ENCODE measurements around the gene RHD.
"Not testable (repeated sequence)": the region's sequence is repeated elsewhere in the genome, so short reads cannot be mapped to it uniquely, and the experiment has no call there.

RHD gene

DNA sequence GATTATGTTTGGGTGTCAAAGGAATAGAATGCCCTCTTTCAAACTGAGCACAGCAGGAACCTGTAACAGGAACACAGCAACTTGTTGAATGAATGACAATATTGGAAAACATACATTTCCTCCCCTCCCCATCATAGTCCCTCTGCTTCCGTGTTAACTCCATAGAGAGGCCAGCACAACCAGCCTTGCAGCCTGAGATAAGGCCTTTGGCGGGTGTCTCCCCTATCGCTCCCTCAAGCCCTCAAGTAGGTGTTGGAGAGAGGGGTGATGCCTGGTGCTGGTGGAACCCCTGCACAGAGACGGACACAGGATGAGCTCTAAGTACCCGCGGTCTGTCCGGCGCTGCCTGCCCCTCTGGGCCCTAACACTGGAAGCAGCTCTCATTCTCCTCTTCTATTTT lies at the start of gene RHD:
Gene RHD, plus strand, starts transcription at position 272 of the 400 bp plus-strand sequence. Its CDS starts 39 bp downstream, at position 311.
- not testable (repeated sequence) for DNase-seq

DNA sequence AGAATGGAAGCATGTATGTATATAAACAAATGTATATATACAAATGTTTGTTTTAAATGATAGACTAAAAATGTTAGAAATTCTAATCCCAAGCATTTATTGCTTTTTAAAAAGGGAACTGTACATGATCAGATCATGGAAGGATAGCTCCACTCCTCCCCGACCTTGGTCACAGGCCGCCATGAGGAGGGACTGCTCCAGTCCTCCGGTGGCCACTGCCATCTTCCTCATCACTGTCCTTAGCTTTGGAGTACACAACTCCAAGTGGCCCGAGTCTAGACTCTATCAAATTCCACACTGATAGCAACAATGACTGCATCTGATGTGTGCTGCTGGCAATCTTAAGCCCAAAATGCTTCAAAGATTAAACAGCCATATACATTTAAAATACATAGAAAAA lies 49.7 kb upstream of the RHD start:
- DNase-seq = no peak

DNA sequence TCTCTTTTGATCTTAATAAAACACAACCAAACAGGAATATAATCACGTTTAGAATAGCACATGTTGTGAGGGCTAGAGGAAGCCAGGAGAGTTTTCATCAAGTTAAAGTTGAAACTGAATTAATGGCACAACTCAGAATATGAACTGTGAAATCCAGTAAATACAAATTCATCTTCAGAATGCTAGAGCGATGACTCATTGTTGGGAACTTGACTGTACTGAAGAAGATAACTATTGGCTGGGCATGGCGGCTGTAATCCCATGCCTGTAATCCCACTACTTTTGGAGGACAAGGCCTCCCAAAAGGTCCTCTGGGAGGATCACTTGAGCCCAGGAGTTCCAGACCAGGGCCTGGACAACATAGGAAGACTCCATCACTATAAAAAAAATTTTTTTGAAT lies 48.8 kb upstream of the RHD start:
- no peak for DNase-seq

DNA sequence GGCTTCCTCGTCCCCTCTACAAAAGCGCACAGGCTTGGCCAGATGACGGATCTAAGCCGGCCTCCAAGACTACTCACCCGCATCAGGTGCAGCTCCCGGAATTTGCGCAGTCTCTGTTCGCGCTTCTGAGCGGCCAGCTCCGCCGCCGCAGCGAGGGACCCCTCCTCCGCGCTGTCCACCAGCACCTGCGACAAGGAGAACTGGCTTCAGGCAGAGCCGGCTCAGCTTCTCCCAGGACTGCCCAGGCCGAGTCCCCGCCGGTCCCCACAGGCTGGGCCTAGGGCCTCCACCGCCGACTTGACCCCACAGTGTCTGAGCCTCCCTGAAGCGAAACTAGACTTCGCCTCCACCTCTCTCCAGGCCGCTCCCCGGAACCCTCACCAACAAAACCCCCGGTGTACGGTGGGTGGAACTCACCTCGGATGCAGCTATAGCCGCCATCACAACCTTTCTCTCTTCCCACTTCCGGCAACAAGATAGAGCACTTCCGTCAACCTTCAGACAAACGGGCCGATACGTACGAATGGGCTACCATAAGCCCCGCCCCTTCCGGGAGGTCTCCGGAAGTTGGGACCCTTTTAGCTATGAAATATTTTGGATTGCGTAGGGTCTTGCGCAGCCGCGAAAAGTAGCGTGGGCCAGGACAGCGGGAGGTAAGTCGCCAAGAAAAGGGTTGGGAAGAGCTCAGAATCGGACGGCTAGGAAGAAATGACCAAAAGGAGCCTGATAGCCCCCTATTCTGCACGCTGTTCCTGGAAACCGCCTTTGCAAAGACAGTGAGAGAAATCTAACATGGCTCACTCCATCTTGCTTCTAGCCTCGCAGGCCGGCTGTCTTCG lies 40.1 kb upstream of the RHD start, which contains the start of gene SYF2:
Gene SYF2, minus strand, starts transcription at position 476 of the 839 bp plus-strand sequence. Its CDS starts 35 bp downstream, at position 441.
- peak; percentile 94 for DNase-seq

DNA sequence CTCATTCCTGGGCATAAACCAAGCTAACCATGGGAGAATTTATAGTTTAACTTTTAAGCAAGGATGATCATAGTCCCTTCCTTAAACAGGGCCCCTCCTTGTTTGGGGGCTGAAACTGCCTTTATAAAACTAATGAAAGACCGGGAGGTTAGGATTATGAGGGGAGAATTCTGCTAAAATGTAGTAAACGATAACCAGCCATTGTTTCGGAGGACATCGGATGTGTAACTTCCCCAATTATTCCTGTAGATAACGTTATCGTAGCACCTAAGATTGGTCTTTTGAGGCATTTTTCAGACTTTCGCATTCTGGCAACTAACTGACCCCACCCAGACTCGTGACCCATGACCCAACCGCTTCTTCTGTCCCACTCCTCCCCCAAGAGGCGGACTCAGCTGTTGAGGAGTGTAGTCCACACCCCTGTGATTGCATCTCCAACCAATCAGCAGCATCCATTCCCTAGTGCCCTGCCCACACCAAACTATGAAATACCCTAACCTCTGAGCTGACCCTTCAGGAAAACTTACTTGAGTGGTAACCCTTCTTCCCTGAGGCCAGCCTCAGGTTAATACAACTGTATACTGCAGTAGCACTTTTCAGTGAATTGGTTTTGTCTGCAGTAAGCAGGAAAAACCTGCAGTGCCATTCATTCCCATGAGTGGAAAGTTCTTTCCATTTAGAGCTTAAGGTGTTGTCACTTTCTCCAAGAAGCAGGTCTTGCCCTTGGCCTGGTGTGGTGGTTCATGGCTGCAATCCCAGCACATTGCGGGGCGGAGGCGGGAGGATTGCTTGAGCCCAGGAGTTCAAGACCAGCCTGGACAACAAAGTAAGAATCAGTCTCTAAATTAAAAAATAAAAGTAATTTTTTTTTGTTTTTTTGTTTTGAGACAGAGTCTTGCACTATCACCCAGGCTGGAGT lies 39.2 kb upstream of the RHD start:
- DNase-seq = peak; percentile 45

DNA sequence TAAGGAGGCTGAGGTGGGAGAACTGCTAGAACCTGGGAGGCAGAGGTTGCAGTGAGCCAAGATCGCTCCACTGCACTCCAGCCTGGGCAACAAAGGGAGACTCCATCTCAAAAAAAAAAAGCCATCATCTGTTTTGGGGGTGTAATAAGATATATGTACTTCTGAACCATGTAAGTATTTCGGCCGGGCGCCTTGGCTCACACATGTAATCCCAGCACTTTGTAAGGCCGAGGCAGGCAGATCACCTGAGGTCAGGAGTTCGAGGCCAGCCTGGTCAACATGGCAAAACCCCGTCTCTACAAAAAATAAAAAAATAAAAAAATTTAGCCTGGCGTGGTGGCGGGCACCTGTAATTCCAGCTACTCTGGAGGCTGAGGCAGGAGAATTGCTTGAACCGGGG lies 36.9 kb upstream of the RHD start:
- DNase-seq = not testable (repeated sequence)

DNA sequence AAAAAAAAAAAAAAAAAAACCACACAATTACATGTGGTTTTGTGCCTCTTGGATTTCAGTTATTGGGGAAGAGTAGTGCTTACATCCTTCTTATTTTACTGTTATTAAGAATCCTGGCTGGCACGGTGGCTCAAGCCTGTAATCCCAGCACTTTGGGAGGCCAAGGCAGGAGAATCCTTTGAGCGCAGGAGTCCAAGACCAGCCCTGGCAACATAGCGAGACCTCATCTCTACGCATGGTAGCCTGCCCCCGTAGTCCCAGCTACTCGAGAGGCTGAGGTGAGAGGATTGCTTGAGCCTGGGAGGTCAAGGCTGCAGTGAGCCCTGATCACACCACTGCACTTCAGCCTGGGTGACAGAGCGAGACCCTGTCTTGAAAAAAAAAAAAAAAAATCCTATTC lies 36.0 kb upstream of the RHD start:
- not testable (repeated sequence) for DNase-seq

DNA sequence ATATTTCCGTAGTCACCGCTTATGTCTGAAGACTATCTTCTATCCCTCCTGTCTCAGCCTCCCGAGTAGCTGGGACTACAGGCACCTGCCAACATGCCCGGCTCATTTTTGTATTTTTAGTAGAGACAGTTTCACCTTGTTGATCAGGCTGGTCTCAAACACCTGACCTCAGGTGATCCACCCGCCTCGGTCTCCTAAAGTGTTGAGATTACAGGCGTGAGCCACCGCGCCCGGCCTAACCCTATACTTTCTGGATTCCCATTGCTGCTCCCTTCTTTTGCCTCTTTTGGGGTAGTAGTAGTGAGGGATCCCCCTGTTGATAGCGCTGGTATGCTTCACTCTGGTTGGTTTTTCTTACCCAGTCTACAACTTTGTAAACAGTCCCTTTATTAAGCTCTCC lies 34.3 kb upstream of the RHD start:
- no peak for DNase-seq

DNA sequence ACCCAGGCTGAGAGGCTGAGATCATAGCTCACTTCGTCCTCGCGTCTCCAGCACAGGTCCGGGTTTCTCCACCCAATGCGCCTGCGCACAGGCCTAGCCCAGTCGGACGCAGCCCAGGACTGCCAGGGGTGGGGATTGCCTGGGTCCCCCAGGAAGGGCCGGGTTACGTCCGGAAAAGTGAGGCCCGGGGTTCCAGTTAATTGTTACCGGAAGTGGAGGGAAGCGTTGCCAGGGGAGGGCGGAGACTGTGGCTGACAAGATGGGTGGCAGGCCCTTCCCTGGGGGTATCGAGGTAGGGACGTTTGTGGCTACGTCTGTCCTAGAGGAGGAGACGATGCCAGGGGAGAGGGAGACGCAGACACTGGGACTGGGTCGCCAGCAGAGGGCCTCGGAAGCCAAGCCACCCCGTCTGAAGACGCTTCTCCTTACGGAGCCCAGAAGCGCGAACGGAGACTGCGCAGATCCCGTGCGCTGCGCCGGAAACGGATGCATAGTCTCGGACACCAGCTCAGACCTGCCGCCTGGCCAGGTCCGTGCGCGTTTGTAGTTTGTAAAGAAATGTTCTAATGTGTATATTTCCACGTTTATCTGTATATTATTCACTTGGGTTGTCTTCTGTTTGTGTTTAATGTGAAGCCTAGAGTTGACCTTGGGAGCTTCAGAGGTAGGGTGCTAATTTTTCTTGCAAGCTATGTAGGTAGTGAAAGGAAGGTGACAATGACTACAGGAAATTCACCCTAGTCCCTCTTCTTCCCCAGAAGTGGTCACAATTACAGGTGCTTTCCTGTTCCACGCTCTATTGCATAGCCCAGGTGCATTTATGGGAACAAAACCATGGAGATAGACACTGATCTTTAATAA lies 32.4 kb upstream of the RHD start:
- DNase-seq = peak; percentile 78

DNA sequence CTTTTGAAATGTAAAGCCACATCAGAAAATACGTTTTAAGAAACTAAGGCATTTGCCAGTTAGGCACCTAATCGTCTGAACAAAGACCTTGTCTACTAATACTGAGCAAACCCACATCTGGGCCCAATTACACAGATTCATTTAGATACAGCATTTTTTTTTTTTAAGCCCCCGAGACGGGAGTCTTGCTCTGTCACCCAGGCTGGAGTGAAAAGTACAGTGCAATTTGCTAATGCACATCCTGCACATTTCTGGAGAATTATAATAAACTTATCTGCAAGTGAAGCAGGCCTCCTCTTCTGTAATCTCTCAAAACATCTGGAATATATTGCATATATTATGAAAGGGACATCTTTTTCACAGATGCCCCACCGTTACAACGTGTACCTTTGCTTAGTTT lies 28.4 kb upstream of the RHD start:
- no peak for DNase-seq

DNA sequence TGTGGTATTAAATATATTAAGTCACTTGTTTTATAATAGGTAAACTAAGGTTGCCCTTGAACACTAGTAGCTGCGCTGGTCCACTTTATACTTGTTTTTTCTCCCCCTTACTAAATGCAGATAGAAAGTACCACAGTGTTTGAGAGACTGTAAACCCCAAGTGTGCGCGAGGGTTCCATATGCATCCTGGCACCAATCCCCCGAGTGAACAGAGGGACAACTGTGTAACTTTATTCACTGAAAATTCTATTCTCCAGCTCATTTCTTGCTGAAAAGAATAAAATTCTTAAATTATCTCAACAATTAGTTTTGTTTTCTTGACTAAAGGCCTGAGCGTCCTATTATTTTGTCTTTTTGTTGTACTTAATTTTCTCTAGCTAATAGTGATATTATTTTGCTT lies 26.9 kb upstream of the RHD start:
- no peak for DNase-seq

DNA sequence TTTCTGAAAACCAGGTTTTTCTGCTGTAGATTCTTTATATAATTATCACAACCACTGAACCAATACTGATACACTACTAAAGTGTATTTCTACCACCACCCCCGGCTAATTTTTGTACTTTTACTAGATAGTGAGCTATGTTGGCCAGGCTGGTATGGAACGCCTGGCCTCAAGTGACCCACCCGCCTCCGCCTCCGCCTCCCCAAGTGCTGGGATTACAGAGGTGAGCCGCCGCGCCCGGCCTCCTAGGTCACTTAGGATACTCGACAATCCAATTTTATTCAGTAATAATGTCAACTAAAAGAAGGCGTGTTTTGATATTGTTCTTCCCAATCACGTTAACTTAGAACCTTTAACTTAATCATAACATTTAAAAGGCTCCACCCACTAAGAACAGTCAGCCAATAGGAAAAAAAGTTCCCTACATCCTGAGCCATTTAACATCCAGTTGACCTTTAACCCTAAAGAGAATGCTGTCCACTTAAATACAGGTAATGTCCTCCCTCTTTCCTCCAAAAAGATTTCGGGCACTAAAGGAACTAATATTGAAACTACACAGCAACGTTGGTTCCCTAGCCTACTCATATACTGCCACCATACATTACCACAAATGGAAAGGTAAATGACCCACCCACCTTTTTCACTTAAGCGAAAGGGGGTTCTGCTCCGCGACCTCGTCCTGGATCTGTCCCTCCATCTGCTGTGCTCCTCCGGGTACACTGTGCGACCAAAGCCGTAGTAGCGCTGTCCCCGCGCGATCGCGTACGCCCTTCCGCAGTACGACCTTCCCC lies 26.3 kb upstream of the RHD start:
- no peak for DNase-seq

DNA sequence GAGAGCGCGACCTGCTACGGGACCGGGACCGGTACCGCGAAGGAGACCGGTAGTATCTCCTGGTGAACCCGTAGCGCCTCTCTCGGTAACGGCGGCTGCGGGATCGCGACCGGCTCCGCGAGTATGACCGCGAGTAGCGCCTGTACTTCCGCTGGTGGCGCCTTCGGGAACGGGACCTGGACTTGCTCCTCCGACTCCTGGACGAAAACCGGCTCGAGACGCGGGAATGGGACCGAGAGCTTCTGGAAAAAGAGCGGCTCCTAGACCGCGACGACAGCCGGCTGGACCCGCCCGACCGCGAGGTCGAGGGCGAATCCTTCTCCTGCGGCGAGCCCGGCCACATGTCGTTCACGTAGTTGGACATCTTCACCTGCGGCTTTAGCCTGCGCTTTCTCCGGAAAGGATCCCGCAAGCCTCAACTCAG lies 25.7 kb upstream of the RHD start:
- DNase-seq = peak; percentile 32

DNA sequence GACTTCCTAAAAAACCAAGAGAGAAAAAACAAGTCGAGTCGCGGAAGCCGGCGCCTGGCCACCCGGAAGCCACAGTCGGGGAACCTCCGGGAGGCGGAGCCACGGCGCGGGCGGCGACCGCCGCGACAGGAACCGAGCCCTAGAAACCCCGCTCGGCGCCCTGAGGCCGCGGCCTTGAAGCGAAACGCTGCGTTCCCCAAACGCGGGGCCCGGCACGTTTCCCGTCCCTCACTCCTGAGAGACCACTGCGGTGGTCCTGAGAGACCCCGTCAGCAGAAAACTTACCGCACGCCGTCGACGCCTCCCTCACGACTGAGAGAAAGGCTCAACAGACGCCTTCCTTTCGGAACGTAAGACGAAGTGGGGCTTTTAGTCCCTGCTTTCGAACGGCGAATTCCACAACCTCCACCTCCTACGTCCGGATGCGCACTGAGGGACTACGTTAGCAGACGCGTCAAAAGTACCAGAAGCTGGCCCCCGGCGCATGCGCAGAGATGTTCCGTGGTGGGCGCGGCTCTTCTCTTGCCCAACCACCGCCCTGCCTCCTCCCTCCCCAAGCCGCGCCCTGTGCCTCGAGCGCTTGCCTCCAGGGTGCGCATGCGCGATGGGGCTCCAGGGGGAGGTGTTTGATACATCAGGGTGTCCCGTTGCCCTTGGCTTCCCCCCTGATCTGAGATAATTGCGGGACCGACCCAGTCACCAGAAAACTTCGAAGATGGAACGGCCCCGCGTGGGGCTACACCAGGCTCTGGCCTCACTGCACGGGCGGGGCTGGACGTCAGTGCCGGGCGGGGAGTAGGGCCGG lies 25.1 kb upstream of the RHD start, which contains the start of gene RSRP1:
Gene RSRP1, minus strand, starts transcription at position 431 of the 805 bp plus-strand sequence. CDS start 491 bp downstream, outside the sequence.
- peak; percentile 100 for DNase-seq

DNA sequence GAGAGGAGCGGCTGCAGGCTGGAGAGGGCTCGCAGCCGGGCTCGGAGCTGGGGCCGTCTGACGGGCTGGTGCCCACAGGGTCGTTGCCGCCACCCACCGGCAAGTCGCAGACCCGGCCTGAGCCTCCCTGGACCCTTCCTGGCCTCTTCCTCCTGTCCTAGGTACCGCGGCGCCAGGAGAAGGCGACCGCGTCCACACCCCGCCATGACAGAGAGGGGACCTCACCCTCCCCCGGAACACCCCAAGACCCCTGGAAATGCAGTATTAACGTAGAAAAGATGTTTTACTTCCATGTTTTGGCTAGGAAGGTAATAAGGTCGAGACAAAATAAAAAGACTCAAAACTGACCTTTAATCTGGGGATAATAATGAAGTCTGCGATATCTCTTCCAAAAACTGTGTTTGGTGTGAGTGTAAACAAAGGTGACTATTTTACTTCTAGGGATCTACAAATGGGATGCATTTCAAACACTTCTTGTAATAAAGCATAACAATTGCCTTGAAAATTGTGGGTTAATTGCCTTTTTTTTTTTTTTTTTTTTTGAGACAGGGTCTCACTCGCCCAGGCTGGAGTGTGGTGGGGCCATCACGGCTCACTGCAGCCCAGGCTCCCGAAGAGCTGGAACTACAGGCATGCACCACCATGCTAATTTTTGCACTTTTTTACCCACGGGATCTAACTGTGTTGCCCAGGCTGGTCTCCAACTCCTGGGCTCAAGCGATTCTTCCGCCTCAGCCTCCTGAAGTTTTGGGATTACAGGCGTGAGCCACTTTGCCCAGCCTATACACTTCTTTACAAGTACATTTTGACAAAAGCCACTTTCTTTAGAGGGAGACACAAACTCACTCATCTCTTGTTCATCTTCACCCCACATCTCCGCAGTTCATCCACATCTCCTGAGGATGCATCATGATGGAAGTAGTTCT lies 24.2 kb upstream of the RHD start:
- no peak for DNase-seq

DNA sequence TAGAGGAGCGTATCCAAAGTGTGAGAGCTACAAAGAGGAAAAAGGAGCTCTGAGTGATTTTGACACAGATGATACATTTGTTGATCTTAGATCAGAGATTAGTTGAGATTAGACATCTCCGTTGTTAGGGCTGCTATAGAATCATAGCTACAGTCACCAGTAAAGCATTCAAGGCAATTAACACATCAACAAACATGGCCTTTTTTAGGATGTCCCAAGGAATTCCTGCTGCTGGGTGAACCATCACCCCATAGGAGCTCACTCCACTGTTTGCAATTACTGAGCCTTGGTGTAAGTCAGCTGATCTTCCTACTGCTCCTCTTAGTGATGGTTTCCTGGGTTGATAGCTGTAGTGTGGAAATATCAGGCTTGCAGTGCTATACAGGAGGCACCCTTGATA lies 18.4 kb upstream of the RHD start:
- DNase-seq = no peak

DNA sequence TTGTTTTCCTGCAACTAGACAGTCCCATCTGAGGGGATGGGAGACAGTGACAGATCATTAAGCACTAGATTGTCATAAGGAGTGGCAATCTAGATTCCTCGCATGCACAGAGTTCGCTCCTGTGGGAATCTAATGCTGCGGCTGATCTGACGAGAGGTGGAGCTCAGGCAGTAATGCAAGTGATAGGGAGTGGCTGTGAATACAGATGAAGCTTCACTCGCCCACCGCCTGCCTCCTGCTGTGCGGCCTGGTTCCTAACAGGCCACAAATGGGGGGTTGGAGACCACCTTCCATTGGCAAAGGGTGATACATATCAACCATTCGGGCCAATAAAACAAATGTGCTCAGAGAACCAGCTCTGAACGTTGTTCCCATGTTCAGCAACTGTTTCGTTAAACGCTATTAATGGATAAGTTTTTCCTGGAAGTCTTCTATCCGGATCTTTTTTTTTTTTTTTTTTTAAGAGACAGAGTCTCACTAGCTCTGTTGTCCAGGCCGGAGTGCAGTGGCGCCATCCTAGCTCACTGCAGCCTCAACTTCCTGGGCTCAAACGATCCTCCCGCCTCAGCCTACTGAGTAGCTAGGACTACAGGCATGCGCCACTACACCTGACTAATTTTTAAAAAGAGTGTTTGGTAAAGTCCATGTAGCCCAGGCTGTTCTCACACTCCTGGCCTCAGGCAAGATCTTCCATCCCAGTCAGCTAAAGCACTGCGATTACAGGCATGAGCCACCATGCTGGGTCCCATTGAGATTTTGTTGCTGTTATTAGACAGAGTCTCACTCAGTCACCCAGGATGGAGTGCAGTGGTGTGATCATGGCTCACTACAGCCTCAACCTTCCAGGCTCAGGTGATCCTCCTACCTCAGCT lies 16.4 kb upstream of the RHD start:
- no peak for DNase-seq

DNA sequence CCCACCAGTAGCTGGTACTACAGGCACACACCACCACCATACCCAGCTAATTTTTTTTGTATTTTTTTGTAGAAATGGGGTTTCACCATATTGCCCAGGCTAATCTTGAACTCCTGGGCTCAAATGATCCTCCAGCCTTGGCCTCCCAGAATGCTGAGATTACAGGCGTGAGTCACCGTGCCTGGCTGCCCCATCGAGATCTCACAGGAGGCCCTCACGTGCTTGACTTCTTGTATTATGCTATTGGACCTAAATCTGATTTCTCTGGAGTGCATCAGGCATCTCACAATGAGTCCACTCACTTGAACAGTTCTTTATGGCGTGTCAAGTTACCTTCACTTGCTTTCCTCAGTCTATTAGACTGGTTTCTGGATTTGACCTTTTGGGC lies 15.7 kb upstream of the RHD start:
- DNase-seq = no peak

DNA sequence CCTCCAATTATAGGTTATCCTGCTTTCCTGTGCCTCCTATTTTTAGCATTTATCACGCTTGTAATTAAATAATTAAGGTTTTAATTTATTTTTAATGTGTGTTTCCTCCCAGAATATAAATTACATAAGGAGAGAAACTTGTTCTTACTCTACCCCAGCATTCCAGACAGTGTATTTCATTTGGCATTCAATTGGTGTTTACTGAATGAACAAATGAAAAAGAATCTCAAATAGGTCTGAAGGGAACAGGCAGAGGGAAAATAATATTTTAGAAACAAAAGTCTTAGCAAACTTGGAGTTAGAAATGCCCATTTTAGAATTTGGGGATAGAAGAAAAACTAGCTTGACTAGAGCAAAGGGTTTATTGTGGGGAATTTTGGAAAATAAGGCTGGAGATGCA lies 15.1 kb upstream of the RHD start:
- DNase-seq = no peak

Data from activated gamma-delta T cell treated with Interleukin-2 at 50 U/mL for 16 hours (primary cell).